ENCODE measurements around the gene TCEA3. TPM values are rescaled to one million over a fixed set of nuclear protein-coding genes. Genes with fewer than 3 reads are reported as not detected.

TCEA3 gene
- total RNA-seq, 3 donors from 2014 or later = 8.5 to 38.0 (median 31.2) TPM

DNA sequence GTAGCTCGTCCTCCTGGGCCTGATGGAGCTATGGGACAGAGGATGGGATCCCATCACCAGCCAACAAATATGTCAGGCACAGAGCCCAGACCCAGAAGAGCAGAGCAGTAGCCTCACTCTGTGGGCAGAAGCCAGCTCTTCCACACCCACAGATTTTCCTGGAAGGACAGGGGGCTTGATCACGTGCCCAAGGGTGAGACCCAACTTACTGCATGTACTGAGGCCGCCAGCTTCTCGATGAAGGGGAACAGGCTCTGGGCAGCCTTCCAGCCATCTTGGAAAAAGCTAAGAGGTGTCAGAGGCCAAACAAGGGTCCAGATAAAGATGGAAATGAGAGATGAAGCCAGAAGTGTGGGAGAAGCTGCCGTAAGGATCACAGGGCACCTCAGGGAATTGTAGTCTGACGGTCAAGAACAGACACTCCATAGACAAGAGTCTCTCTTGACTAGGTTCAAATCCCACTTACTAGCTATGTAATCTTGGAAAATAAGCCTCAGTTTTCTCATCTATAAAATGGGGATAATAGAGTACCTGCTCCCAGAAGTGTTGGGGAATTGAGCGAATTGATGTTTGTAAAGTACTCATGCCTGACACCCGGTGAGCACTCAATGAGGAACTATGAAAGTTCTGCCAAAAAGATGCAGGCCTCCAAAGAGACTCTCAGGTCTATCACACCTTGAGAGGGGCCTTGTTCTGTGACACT, 17.0 kb upstream of the TCEA3 start:
- Histone ChIP-seq H3K27me3 (no peaks in the 10 kb centered on the region), H3K4me1 (peaks cover 0 to 7% of the 10 kb centered on the region in 2 donors), H3K9me3 (no peaks in the 10 kb centered on the region), H3K27ac (peak overlapping the region in 1 of 2 donors; percentile 48), H3K36me3 (no peaks in the 10 kb centered on the region), H3K4me3 (no peak overlapping the region)
- TF ChIP-seq POLR2A (IDR thresholded peaks at IDR 0.05) = no peak
- TF ChIP-seq CTCF (IDR thresholded peaks at IDR 0.05) = no peak
- TF ChIP-seq POLR2AphosphoS5 (IDR thresholded peaks at IDR 0.05) = no peak
- DNase-seq (ENCODE audit: low spot score in 2 of 2) = no peak
- intact Hi-C loops (cut with DNase I; ENCODE audit: low total_unique reads) = no loop called here

GRCh38 chr1:23438545-23438944, 14.0 kb upstream of the TCEA3 start:
- Histone ChIP-seq H3K27ac (no peak overlapping the region), H3K9me3 (no peaks in the 10 kb centered on the region), H3K27me3 (no peaks in the 10 kb centered on the region), H3K4me3 (no peak overlapping the region), H3K4me1 (peaks cover 0 to 7% of the 10 kb centered on the region in 2 donors), H3K36me3 (no peaks in the 10 kb centered on the region)
- no peak for DNase-seq (ENCODE audit: low spot score in 2 of 2)
- TF ChIP-seq CTCF (IDR thresholded peaks at IDR 0.05) = no peak
- TF ChIP-seq POLR2A (IDR thresholded peaks at IDR 0.05) = no peak
- TF ChIP-seq POLR2AphosphoS5 (IDR thresholded peaks at IDR 0.05) = no peak
- intact Hi-C loops (cut with DNase I; ENCODE audit: low total_unique reads) = no loop called here

- Histone ChIP-seq H3K9me3 (no peaks in the 10 kb centered on the region), H3K4me3 (no peak overlapping the region), H3K27me3 (no peaks in the 10 kb centered on the region), H3K4me1 (peaks cover 0 to 3% of the 10 kb centered on the region in 2 donors), H3K36me3 (no peaks in the 10 kb centered on the region), H3K27ac (no peak overlapping the region)
- intact Hi-C loops (cut with DNase I; ENCODE audit: low total_unique reads) = no loop called here
- no peak for DNase-seq (ENCODE audit: low spot score in 2 of 2)
- no peak for TF ChIP-seq POLR2A (IDR thresholded peaks at IDR 0.05)
- TF ChIP-seq CTCF (IDR thresholded peaks at IDR 0.05) = no peak
- no peak for TF ChIP-seq POLR2AphosphoS5 (IDR thresholded peaks at IDR 0.05)
These were observed 12.8 kb upstream of the TCEA3 start for GRCh38 chr1:23437355-23437664.

- TF ChIP-seq CTCF (IDR thresholded peaks at IDR 0.05) (no peak), POLR2AphosphoS5 (IDR thresholded peaks at IDR 0.05) (no peak)
- no peak overlapping the region for H3K4me3 ChIP-seq
- no peaks in the 10 kb centered on the region for H3K27me3 ChIP-seq
- no peaks in the 10 kb centered on the region for H3K9me3 ChIP-seq
- no peak for DNase-seq (ENCODE audit: low spot score in 2 of 2)
- H3K36me3 ChIP-seq = no peaks in the 10 kb centered on the region
- no peak overlapping the region for H3K27ac ChIP-seq
- intact Hi-C loops (cut with DNase I; ENCODE audit: low total_unique reads) = no loop called here
- H3K4me1 ChIP-seq = no peaks in the 10 kb centered on the region
These were observed 12.2 kb upstream of the TCEA3 start for GRCh38 chr1:23436520-23437354.

DNA sequence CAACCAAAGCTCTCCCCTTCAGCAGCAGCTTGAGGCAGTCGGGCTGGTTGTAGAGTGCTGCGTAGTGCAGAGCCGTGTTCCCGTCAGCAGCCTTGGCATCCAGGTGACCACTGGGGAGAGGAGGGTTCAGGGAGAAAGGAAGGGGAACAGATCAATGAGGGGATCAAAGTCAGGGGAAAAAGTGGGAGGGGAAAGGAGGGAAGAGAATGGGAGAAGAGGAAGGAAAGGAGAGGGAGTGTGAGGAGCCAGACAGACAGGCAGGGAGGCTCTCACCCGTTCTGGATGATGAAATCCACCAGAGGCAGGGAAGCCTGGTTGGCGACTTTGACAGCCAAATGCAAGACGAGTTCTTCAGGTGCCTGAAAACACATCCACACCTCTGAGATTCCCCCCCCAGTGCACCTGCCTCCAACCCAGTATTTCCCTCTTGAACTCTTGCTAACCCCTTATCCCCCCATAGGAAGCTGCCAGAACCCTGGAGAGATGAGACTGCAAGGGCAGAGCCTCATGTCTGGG, 9.8 kb upstream of the TCEA3 start:
- no peak for DNase-seq (ENCODE audit: low spot score in 2 of 2)
- TF ChIP-seq POLR2A (IDR thresholded peaks at IDR 0.05) (no peak), CTCF (IDR thresholded peaks at IDR 0.05) (no peak), POLR2AphosphoS5 (IDR thresholded peaks at IDR 0.05) (no peak)
- Histone ChIP-seq H3K27ac (no peak overlapping the region), H3K4me3 (no peak overlapping the region), H3K27me3 (no peaks in the 10 kb centered on the region), H3K9me3 (no peaks in the 10 kb centered on the region), H3K4me1 (no peaks in the 10 kb centered on the region), H3K36me3 (no peaks in the 10 kb centered on the region)
- intact Hi-C loops (cut with DNase I; ENCODE audit: low total_unique reads) = no loop called here

Measured in breast epithelium (tissue), 4 donors.